K562 (cell line): ENCODE measurements around the gene C2. TPM values are rescaled to one million over a fixed set of nuclear protein-coding genes. Genes with fewer than 3 reads are reported as not detected.

Source experiments
- ATAC-seq: fragments of 200-7000 bp; cut with Tn5 transposase; 3 replicates; pipeline ENCODE4 v1.9.1; 2020; ENCODE audit warnings: moderate library complexity
- BruUV-seq: library from RNA; stranded (reverse); fragments of 400-500 nt; replicated peaks from 2 replicates; lab custom pipeline; 2021; lab: Mats Ljungman, UMichigan
- CTCF ChIA-PET: fragments of 300-600 bp; formaldehyde crosslinking; extraction: SDS; loops from one replicate; lab custom pipeline; 2021; ENCODE audit warnings: low intra/inter-chr PET ratio; lab: Yijun Ruan, JAX
- POLR2A ChIA-PET: fragments of 300-600, 350-650 bp; sonication (Branson Sonifier 250); formaldehyde crosslinking; extraction: SDS; loops from one replicate; lab custom pipeline; 2021; ENCODE audit warnings: antibody characterized with exemption, inconsistent platforms; lab: Yijun Ruan, JAX
- DNase-seq, 4 experiments: peaks; one replicate each; pipeline versions ENCODE4 v3.0.0 to v3.0.0-alpha.2; 2011 to 2018; ENCODE audit warnings: low spot score in 3 of 4, mixed read lengths in 3 of 4; ENCODE audit errors: extremely low read depth in 1 of 4
- FAIRE-seq: peaks from 2 replicates; lab custom pipeline; 2011; peaks lifted over from hg19 to GRCh38; lab: Jason Lieb, UNC
- H2AFZ ChIP-seq: 2 replicates; pipeline ENCODE4 v1.6.0; 2011; ENCODE audit warnings: low read depth, low read length, control low read depth, inconsistent platforms
- H3K27ac ChIP-seq: fragments of 200-600 bp; 3 replicates; pipeline ENCODE4 v1.8.0; 2011; ENCODE audit warnings: low read depth, mild to moderate bottlenecking, control low read depth, inconsistent platforms, low read length, moderate library complexity, mixed read lengths; ENCODE audit errors: extremely low read depth
- H3K27me3 ChIP-seq, 2 experiments: fragments of 300-600 bp in 1 of 2; 2 replicates in 1 of 2; 3 replicates in 1 of 2; pipeline versions ENCODE4 v1.6.0 to v1.8.0; 2011; ENCODE audit warnings: inconsistent platforms in 2 of 2, low read length in 2 of 2, mild to moderate bottlenecking in 1 of 2, mixed read lengths in 1 of 2, moderate library complexity in 1 of 2; ENCODE audit not compliant: control insufficient read depth in 2 of 2, insufficient read depth in 2 of 2
- H3K36me3 ChIP-seq: fragments of 300-600 bp; 3 replicates; pipeline ENCODE4 v1.8.0; 2011; ENCODE audit warnings: mild to moderate bottlenecking, low read length, inconsistent platforms; ENCODE audit not compliant: control insufficient read depth, insufficient read depth
- H3K4me1 ChIP-seq, 2 experiments: fragments of 200-600 bp in 1 of 2; replicated peaks in 1 of 2; 2 replicates in 1 of 2; 3 replicates in 1 of 2; pipeline versions ENCODE4 v1.5.1 to v1.8.0; 2011; ENCODE audit warnings: inconsistent platforms in 2 of 2, low read length in 2 of 2, mild to moderate bottlenecking in 1 of 2, mixed read lengths in 1 of 2, moderate library complexity in 1 of 2; ENCODE audit not compliant: control insufficient read depth in 2 of 2, insufficient read depth in 2 of 2
- H3K4me2 ChIP-seq: 2 replicates; pipeline ENCODE4 v1.6.1; 2011; ENCODE audit warnings: low read length, control low read depth, inconsistent platforms, mixed read lengths; ENCODE audit not compliant: insufficient read depth
- H3K4me3 ChIP-seq: fragments of 200-600 bp; sonication (generic), shearing (Covaris generic); 2 replicates; pipeline ENCODE4 v1.5.1; 2016; ENCODE audit warnings: control low read depth, inconsistent platforms
- H3K79me2 ChIP-seq: fragments of 200-600 bp; 3 replicates; pipeline ENCODE4 v1.8.0; 2011; ENCODE audit warnings: low read length, inconsistent platforms; ENCODE audit not compliant: control insufficient read depth, insufficient read depth
- H3K9ac ChIP-seq, 2 experiments: 2 replicates each; pipeline versions ENCODE4 v1.6.0 to v1.6.1; 2011; ENCODE audit warnings: low read depth in 2 of 2, low read length in 2 of 2, control low read depth in 1 of 2, inconsistent platforms in 1 of 2, mild to moderate bottlenecking in 1 of 2, mixed read lengths in 1 of 2; ENCODE audit not compliant: insufficient read depth in 1 of 2
- H3K9me1 ChIP-seq: one replicate; pipeline ENCODE4 v1.6.0; 2011; ENCODE audit warnings: inconsistent platforms, mild to moderate bottlenecking, low read length, moderate library complexity; ENCODE audit not compliant: control insufficient read depth, insufficient read depth
- H3K9me3 ChIP-seq: replicated peaks from 2 replicates; pipeline ENCODE4 v1.5.1; 2011; ENCODE audit warnings: low read depth, low read length, inconsistent platforms; ENCODE audit not compliant: control insufficient read depth, insufficient read depth
- H4K20me1 ChIP-seq: replicated peaks from 2 replicates; pipeline ENCODE4 v1.6.1; 2011; ENCODE audit warnings: low read length, inconsistent platforms, mixed read lengths; ENCODE audit not compliant: control insufficient read depth, insufficient read depth
- CBX1 ChIP-seq: sonication (generic); IDR thresholded peaks from 2 replicates; pipeline ENCODE4 v1.6.1; 2016; ENCODE audit warnings: antibody characterized with exemption, low read depth, mild to moderate bottlenecking
- CTBP1 ChIP-seq: fragments of 450-650 bp; IDR thresholded peaks from 2 replicates; pipeline ENCODE4 v1.6.1; 2016; ENCODE audit warnings: borderline replicate concordance
- SAP30 ChIP-seq: fragments of 200-600 bp; sonication (generic); IDR thresholded peaks from 2 replicates; pipeline ENCODE4 v1.6.1; 2012; ENCODE audit warnings: borderline replicate concordance, low read depth, mild to moderate bottlenecking, moderate library complexity, low read length, control low read depth, inconsistent platforms; ENCODE audit not compliant: insufficient read depth, poor library complexity, severe bottlenecking
- WGBS: fragments of 100-300 bp; shearing (Covaris generic); methylation state at CpG from one replicate; pipeline ENCODE4 v1.1.6; 2016; ENCODE audit warnings: low coverage, mixed read lengths; ENCODE audit not compliant: insufficient coverage; ENCODE audit errors: missing lambda C conversion rate; 5-methylcytosine and 5-hydroxymethylcytosine counted together
- in situ Hi-C: fragments of 300-500 bp; cut with MboI; formaldehyde crosslinking; loops from 4 replicates; pipeline ENCODE4 v1.15.0; 2018; ENCODE audit warnings: inconsistent platforms, mixed read lengths
- intact Hi-C: fragments of 100-400 bp; cut with micrococcal nuclease; formaldehyde crosslinking; loops from 2 replicates; pipeline ENCODE4 v1.14.2; 2022
- polyA plus RNA-seq, 8 experiments: library from polyadenylated mRNA; depleted of rRNA in 4 of 8; stranded (reverse) in 5 of 8; unstranded in 3 of 8; fragments of >200 nt; fragmentation: Nextera tagmentation in 2 of 8; fragmentation: Illumina TruSeq in 1 of 8; extraction: Ambion mirVana in 2 of 8; extraction: Trizol in 1 of 8; gene quantifications; 2 replicates each; pipeline versions ENCODE4 v1.2.1 to v1.2.3, GENCODE V29; 2011 to 2014; ENCODE audit warnings: inconsistent platforms in 1 of 8, missing spikeins in 1 of 8
- total RNA-seq, 7 experiments: library from RNA; depleted of rRNA in 6 of 7; stranded (reverse); fragments of >200 nt in 6 of 7; fragmentation: Illumina TruSeq in 2 of 7; extraction: Trizol in 2 of 7; gene quantifications; 2 replicates each; pipeline versions ENCODE4 v1.2.1 to v1.2.3, GENCODE V29; 2011 to 2021; ENCODE audit warnings: low replicate concordance in 1 of 7
- TF ChIP-seq, protein P1 (sequence below): fragments of 250-450 bp; sonication (Bioruptor Pico); IDR thresholded peaks from 2 replicates; pipeline ENCODE4 v1.9.0; 2021; ENCODE audit warnings: mild to moderate bottlenecking, inconsistent platforms

The C2 gene
- total and polyA plus RNA-seq, 9 of the 15 experiments (the other 6 are each of a cell fraction or from before 2014, with no cell fraction given): 0.05 to 1.1 (median 0.39) TPM; not detected in 1

DNA sequence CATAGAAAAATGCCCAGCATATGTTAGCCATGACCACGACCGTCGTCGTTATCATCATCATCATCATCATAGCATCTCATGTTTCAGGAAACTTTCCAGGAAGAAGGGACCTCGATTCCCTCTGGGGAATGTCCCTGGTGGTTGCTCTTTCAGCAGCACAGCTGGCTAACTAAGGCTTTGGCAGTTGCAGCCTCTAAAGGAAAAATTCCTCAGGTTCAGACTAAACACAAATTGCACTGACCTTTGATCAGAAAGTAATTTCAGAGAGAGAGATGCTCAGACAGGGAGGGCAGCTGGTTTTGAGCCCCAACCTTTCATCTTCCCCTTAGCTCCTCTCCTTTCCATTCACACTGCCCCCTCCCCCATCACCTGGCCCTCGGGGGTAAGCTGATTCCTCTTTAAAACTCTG lies 12.7 kb downstream of the C2 start:
- ChIA-PET POLR2A (interaction anchor here (0.8 to 1.1 kb wide), 6 partner anchors 9 to 1032 kb away, joined by 3 to 6 read pairs (median 3); no protein-coding TSS in a partner anchor), CTCF (interaction anchor here (0.5 kb wide), 1 partner anchor 14 kb away, joined by 3 read pairs; no protein-coding TSS in a partner anchor)
- Histone ChIP-seq H3K27ac (no peak overlapping the region), H3K36me3 (no peaks in the 10 kb centered on the region), H3K4me3 (no peak overlapping the region), H3K9ac (no peak overlapping the region; a peak in 1 of 4 replicates), H3K79me2 (no peaks in the 10 kb centered on the region), H3K4me1 (peaks cover 3 to 9% of the 10 kb centered on the region in 2 experiments; a peak in 4 of 5 replicates), H3K9me3 (no peaks in the 10 kb centered on the region), H4K20me1 (no peaks in the 10 kb centered on the region), H3K4me2 (peak overlapping the region; percentile 9; the same call in 1 of the 2 replicates), H3K9me1 (no peaks in the 10 kb centered on the region), H3K27me3 (peaks cover 2 to 26% of the 10 kb centered on the region in 2 experiments; a peak in 3 of 5 replicates), H2AFZ (peak overlapping the region; percentile 81)
- DNase-seq (no peak), ATAC-seq (peak; percentile 17; the same call in 1 of the 3 replicates), FAIRE-seq (no peak)
- BruUV-seq: no TSS peak
- TF ChIP-seq CBX1: no peak
- TF ChIP-seq CTBP1: peak; percentile 17; the same call in 1 of the 2 replicates
- TF ChIP-seq, protein P1, sequence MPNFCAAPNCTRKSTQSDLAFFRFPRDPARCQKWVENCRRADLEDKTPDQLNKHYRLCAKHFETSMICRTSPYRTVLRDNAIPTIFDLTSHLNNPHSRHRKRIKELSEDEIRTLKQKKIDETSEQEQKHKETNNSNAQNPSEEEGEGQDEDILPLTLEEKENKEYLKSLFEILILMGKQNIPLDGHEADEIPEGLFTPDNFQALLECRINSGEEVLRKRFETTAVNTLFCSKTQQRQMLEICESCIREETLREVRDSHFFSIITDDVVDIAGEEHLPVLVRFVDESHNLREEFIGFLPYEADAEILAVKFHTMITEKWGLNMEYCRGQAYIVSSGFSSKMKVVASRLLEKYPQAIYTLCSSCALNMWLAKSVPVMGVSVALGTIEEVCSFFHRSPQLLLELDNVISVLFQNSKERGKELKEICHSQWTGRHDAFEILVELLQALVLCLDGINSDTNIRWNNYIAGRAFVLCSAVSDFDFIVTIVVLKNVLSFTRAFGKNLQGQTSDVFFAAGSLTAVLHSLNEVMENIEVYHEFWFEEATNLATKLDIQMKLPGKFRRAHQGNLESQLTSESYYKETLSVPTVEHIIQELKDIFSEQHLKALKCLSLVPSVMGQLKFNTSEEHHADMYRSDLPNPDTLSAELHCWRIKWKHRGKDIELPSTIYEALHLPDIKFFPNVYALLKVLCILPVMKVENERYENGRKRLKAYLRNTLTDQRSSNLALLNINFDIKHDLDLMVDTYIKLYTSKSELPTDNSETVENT (CRISPR knock-in tag): 0 out of 2 replicates have a peak, but pooled peaks have one; percentile 25
- TF ChIP-seq SAP30: peak; percentile 5
- intact Hi-C loops (no loop called here), in situ Hi-C loops (no loop called here)
- 6% methylated on average over 6 of the region's 6 CpGs for WGBS
